ENCODE data around the gene NACA.
A peak's percentile ranks its signal among the peaks of the same experiment; 100 is the strongest.

NACA gene

GRCh38 chr12:56688846-56689109 is 36.3 kb downstream of the NACA start:
- DNase-seq (ENCODE audit: low read depth in 2 of 2, low spot score in 1 of 2) = no peak

- DNase-seq (ENCODE audit: low read depth in 2 of 2, low spot score in 1 of 2) = peak; percentile 95
These were observed 36.8 kb downstream of the NACA start, which contains the start of gene PTGES3 for GRCh38 chr12:56688129-56688845. TSS of gene PTGES3 (minus strand) at chr12:56688284. CDS start at chr12:56687999, 285 bp downstream.

- DNase-seq (ENCODE audit: low read depth in 2 of 2, low spot score in 1 of 2) = peak; percentile 9 to 31
These were observed 37.6 kb downstream of the NACA start for GRCh38 chr12:56687223-56688128.

- DNase-seq (ENCODE audit: low read depth in 2 of 2, low spot score in 1 of 2) = no peak
These were observed 40.2 kb downstream of the NACA start for GRCh38 chr12:56684745-56685359.

GRCh38 chr12:56682323-56682722 is 42.8 kb downstream of the NACA start:
- DNase-seq (ENCODE audit: low read depth in 2 of 2, low spot score in 1 of 2) = no peak

- no peak for DNase-seq (ENCODE audit: low read depth in 2 of 2, low spot score in 1 of 2)
These were observed 45.1 kb downstream of the NACA start for GRCh38 chr12:56679883-56680575.

- DNase-seq (ENCODE audit: low read depth in 2 of 2, low spot score in 1 of 2) = no peak
These were observed 46.2 kb downstream of the NACA start for GRCh38 chr12:56678852-56679251.

- DNase-seq (ENCODE audit: low read depth in 2 of 2, low spot score in 1 of 2) = no peak
These were observed 47.4 kb downstream of the NACA start for GRCh38 chr12:56677680-56678079.

GRCh38 chr12:56676851-56677580 is 48.1 kb downstream of the NACA start:
- no peak for DNase-seq (ENCODE audit: low read depth in 2 of 2, low spot score in 1 of 2)

- DNase-seq (ENCODE audit: low read depth in 2 of 2, low spot score in 1 of 2) = no peak
These were observed 53.5 kb downstream of the NACA start for GRCh38 chr12:56671608-56672007.

GRCh38 chr12:56670836-56671235 is 54.3 kb downstream of the NACA start:
- no peak for DNase-seq (ENCODE audit: low read depth in 2 of 2, low spot score in 1 of 2)

- no peak for DNase-seq (ENCODE audit: low read depth in 2 of 2, low spot score in 1 of 2)
These were observed 57.0 kb downstream of the NACA start for GRCh38 chr12:56668197-56668457.

Measured in stimulated activated CD8-positive, alpha-beta memory T cell treated with anti-CD3 and anti-CD28 coated beads, Interleukin-4, amount 100 ng/mL, for 1 hour (primary cell).